ENCODE results near the gene SPIN3. TPM values are rescaled to one million over a fixed set of nuclear protein-coding genes. Genes with fewer than 3 reads are reported as not detected.
"Not testable (repeated sequence)": the region's sequence is repeated elsewhere in the genome, so short reads cannot be mapped to it uniquely, and the experiment has no call there.

Gene SPIN3
- 1 to 10 TPM; 5.7 to 6.9 (median 6.5) TPM for total RNA-seq
- long read RNA-seq, result 0 reads

- Histone ChIP-seq H3K27ac (peak within 1 kb of the TSS in 1 of 3 donors; percentile 16), H3K9me3 (no peaks in the 10 kb centered on the region), H3K4me3 (peak within 1 kb of the TSS; percentile 54 to 66 (median 57)), H3K27me3 (no peaks in the 10 kb centered on the region), H3K4me1 (no peaks in the 10 kb centered on the region), H3K36me3 (no peaks in the 10 kb centered on the region)
- intact Hi-C loops (cut with DNase I), result no loop called here
- peak; percentile 98 to 99 (median 99) for ATAC-seq
- WGBS (ENCODE audit: insufficient coverage, low coverage, low lambda C conversion rate, missing lambda C conversion rate), result 17% methylated on average over 11 of the region's 39 CpGs
- DNase-seq, result peak; percentile 89 to 91 (median 89)
- TF ChIP-seq POLR2A (IDR thresholded peaks at IDR 0.05) (peak; percentile 70), CTCF (IDR thresholded peaks at IDR 0.05) (no peak)
These were observed at the start of gene SPIN3 for GRCh38 chrX:56995271-56995994. Gene SPIN3, minus strand, starts transcription at chrX:56995541. Its CDS starts 594 bp downstream, at chrX:56994947.

- Histone ChIP-seq H3K4me3 (no peak overlapping the region), H3K9me3 (no peaks in the 10 kb centered on the region), H3K27me3 (peaks cover 0 to 4% of the 10 kb centered on the region in 2 donors), H3K27ac (no peak overlapping the region), H3K4me1 (no peaks in the 10 kb centered on the region), H3K36me3 (no peaks in the 10 kb centered on the region)
- ATAC-seq, result no peak
- WGBS (ENCODE audit: insufficient coverage, low coverage, low lambda C conversion rate, missing lambda C conversion rate), result 0% methylated on average over 1 of the region's 3 CpGs
- TF ChIP-seq CTCF (IDR thresholded peaks at IDR 0.05), result no peak
- intact Hi-C loops (cut with DNase I), result no loop called here
- no peak for DNase-seq
These were observed 48.9 kb upstream of the SPIN3 start for GRCh38 chrX:57044245-57044644.

- ATAC-seq; H3K4me1 ChIP-seq; H3K27ac ChIP-seq; DNase-seq; H3K4me3 ChIP-seq; H3K36me3 ChIP-seq; H3K27me3 ChIP-seq; intact Hi-C loops (cut with DNase I); H3K9me3 ChIP-seq: not testable (repeated sequence)
- WGBS (ENCODE audit: insufficient coverage, low coverage, low lambda C conversion rate, missing lambda C conversion rate), result no CpG with 5 or more reads among the region's 7 CpGs
These were observed 41.9 kb upstream of the SPIN3 start for GRCh38 chrX:57037265-57037664.

GRCh38 chrX:56994375-56995270 is 718 bp downstream of the SPIN3 start:
- Histone ChIP-seq H3K4me3 (peak overlapping the region; percentile 54 to 66 (median 57)), H3K27ac (no peak overlapping the region), H3K4me1 (no peaks in the 10 kb centered on the region), H3K27me3 (no peaks in the 10 kb centered on the region), H3K36me3 (no peaks in the 10 kb centered on the region), H3K9me3 (no peaks in the 10 kb centered on the region)
- intact Hi-C loops (cut with DNase I), result no loop called here
- TF ChIP-seq CTCF (IDR thresholded peaks at IDR 0.05) (no peak), POLR2A (IDR thresholded peaks at IDR 0.05) (no peak)
- WGBS (ENCODE audit: insufficient coverage, low coverage, low lambda C conversion rate, missing lambda C conversion rate), result 36% methylated on average over 24 of the region's 26 CpGs
- no peak for ATAC-seq
- DNase-seq, result peak in 1 of 3 donors; percentile 37

GRCh38 chrX:56987741-56988140 is 7.6 kb downstream of the SPIN3 start:
- no peak overlapping the region for H3K4me3 ChIP-seq
- TF ChIP-seq CTCF (IDR thresholded peaks at IDR 0.05), result no peak
- no peak for TF ChIP-seq POLR2A (IDR thresholded peaks at IDR 0.05)
- H3K27me3 ChIP-seq, result no peaks in the 10 kb centered on the region
- ATAC-seq, result no peak
- peaks cover 0 to 11% (median 2%) of the 10 kb centered on the region in 4 donors for H3K36me3 ChIP-seq
- DNase-seq, result no peak
- H3K9me3 ChIP-seq, result no peaks in the 10 kb centered on the region
- H3K4me1 ChIP-seq, result no peaks in the 10 kb centered on the region
- intact Hi-C loops (cut with DNase I), result no loop called here
- H3K27ac ChIP-seq, result no peak overlapping the region
- 84% methylated on average over 1 of the region's 1 CpG for WGBS (ENCODE audit: insufficient coverage, low coverage, low lambda C conversion rate, missing lambda C conversion rate)

Measured in right lobe of liver (tissue), 6 donors.